HG02973 (cell line): Measurements from ENCODE around the gene ISM1.

ENCODE experiments used
- ATAC-seq: cut with Tn5 transposase; IDR thresholded peaks from one replicate; pipeline ENCODE4 v1.9.1; 2021; ENCODE audit warnings: moderate library complexity; ENCODE audit not compliant: unreplicated experiment

The ISM1 gene

GRCh38 chr20:13251904-13252297 is 30.8 kb downstream of the ISM1 start:
- ATAC-seq: no peak

GRCh38 chr20:13255356-13255755 is 34.3 kb downstream of the ISM1 start:
- no peak for ATAC-seq

- ATAC-seq: no peak
These were observed 35.5 kb downstream of the ISM1 start for GRCh38 chr20:13256606-13257005.

- ATAC-seq: no peak
These were observed 38.8 kb downstream of the ISM1 start for GRCh38 chr20:13259921-13260320.

- ATAC-seq: no peak
These were observed 39.7 kb downstream of the ISM1 start for GRCh38 chr20:13260650-13261279.

GRCh38 chr20:13261460-13262301 is 40.6 kb downstream of the ISM1 start:
- peak; percentile 87 for ATAC-seq

- ATAC-seq: no peak
These were observed 41.2 kb downstream of the ISM1 start for GRCh38 chr20:13262302-13262650.

- no peak for ATAC-seq
These were observed 41.7 kb downstream of the ISM1 start for GRCh38 chr20:13262671-13263360.

GRCh38 chr20:13263451-13263850 is 42.4 kb downstream of the ISM1 start:
- no peak for ATAC-seq

- ATAC-seq: no peak
These were observed 43.8 kb downstream of the ISM1 start for GRCh38 chr20:13264907-13265306.

- ATAC-seq: no peak
These were observed 44.9 kb downstream of the ISM1 start for GRCh38 chr20:13265941-13266340.

- no peak for ATAC-seq
These were observed 46.2 kb downstream of the ISM1 start for GRCh38 chr20:13267231-13267630.

GRCh38 chr20:13268953-13269352 is 47.9 kb downstream of the ISM1 start:
- no peak for ATAC-seq

- no peak for ATAC-seq
These were observed 49.1 kb downstream of the ISM1 start for GRCh38 chr20:13270211-13270610.

- ATAC-seq: no peak
These were observed 50.0 kb downstream of the ISM1 start for GRCh38 chr20:13271098-13271497.

GRCh38 chr20:13271977-13272975 is 51.2 kb downstream of the ISM1 start:
- no peak for ATAC-seq

- no peak for ATAC-seq
These were observed 53.3 kb downstream of the ISM1 start for GRCh38 chr20:13274275-13274861.

GRCh38 chr20:13276945-13277541 is 56.0 kb downstream of the ISM1 start:
- ATAC-seq: no peak

- ATAC-seq: no peak
These were observed 56.7 kb downstream of the ISM1 start for GRCh38 chr20:13277663-13278295.
